ENCODE results near the gene KCNQ1.

GRCh38 chr11:2762451-2762850 lies 317.6 kb downstream of the KCNQ1 start:
- TF ChIP-seq CTCF (IDR thresholded peaks at IDR 0.05) (no peak), POLR2AphosphoS5 (IDR thresholded peaks at IDR 0.05) (no peak), POLR2A (IDR thresholded peaks at IDR 0.05) (no peak)
